ENCODE results near the gene ZBTB2. TPM values are rescaled to one million over a fixed set of nuclear protein-coding genes. Genes with fewer than 3 reads are reported as not detected.

The ZBTB2 gene
- total and polyA plus RNA-seq, 10 donors = 11.0 to 19.1 (median 14.1) TPM

DNA sequence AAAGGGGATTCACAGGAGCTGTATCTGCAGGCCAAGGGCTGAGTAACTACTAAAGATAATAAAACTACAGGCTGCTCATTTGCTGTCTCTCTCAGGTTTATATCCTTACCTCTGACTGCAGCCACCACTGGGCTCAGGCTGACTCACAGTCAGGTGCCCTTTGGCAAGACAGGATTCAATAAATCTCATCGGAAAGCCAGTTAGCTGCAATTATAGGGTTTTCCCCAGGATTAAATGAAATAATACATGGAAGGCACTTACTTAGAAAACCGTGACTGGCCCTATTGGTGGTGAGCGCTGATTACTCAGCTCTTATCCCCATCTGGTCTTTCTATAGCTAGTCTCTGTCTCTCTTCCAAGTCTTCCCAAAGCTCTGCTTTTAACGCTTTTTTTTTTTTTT lies 34.2 kb upstream of the ZBTB2 start:
- TF ChIP-seq, protein P1, sequence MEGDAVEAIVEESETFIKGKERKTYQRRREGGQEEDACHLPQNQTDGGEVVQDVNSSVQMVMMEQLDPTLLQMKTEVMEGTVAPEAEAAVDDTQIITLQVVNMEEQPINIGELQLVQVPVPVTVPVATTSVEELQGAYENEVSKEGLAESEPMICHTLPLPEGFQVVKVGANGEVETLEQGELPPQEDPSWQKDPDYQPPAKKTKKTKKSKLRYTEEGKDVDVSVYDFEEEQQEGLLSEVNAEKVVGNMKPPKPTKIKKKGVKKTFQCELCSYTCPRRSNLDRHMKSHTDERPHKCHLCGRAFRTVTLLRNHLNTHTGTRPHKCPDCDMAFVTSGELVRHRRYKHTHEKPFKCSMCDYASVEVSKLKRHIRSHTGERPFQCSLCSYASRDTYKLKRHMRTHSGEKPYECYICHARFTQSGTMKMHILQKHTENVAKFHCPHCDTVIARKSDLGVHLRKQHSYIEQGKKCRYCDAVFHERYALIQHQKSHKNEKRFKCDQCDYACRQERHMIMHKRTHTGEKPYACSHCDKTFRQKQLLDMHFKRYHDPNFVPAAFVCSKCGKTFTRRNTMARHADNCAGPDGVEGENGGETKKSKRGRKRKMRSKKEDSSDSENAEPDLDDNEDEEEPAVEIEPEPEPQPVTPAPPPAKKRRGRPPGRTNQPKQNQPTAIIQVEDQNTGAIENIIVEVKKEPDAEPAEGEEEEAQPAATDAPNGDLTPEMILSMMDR (IDR thresholded peaks at IDR 0.05 in 8 of 11, conservative IDR thresholded peaks at IDR 0.05 in 3 of 11) = no peak
- TF ChIP-seq POLR2AphosphoS5 (IDR thresholded peaks at IDR 0.05) = no peak
- TF ChIP-seq POLR2A (IDR thresholded peaks at IDR 0.05) = no peak
- H3K27ac ChIP-seq = no peak overlapping the region
- intact Hi-C loops (cut with DNase I; ENCODE audit: low total_unique reads) = no loop called here
- no peaks in the 10 kb centered on the region for H3K27me3 ChIP-seq (replicated peaks in 1 of 7)
- 95 to 97% (median 96%) methylated on average over 4 of the region's 4 CpGs for WGBS, 5 donors
- no peaks in the 10 kb centered on the region for H3K9me3 ChIP-seq
- H3K4me1 ChIP-seq = no peaks in the 10 kb centered on the region
- DNase-seq = no peak
- H3K4me3 ChIP-seq = no peak overlapping the region
- peaks cover 0 to 100% (median 55%) of the 10 kb centered on the region in 6 donors for H3K36me3 ChIP-seq

DNA sequence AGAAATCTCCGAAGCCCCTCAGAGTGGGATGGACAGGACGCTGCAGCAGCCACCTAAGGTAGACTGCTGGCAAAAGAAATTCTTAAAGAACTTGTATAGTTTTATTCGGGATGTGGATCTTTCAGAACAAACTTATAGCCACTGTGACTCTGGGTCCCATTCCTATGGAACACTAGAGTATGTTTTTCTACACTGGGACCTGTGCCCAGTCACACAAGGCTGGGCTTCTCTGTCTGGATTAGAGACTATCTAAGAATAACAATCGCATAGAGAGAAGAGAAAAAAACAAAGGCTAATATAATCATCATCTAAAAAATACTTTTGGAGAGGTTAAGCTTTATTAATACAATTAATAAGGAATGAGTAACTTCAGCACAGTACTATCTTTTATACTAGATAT lies 31.6 kb upstream of the ZBTB2 start:
- 95 to 98% (median 96%) methylated on average over 4 of the region's 4 CpGs for WGBS, 5 donors
- Histone ChIP-seq H3K9me3 (no peaks in the 10 kb centered on the region), H3K27me3 (replicated peaks in 1 of 7) (no peaks in the 10 kb centered on the region), H3K4me3 (no peak overlapping the region), H3K4me1 (no peaks in the 10 kb centered on the region), H3K27ac (no peak overlapping the region), H3K36me3 (peaks cover 0 to 100% (median 47%) of the 10 kb centered on the region in 6 donors)
- no peak for DNase-seq
- TF ChIP-seq POLR2AphosphoS5 (IDR thresholded peaks at IDR 0.05) = no peak
- TF ChIP-seq, protein P1 (IDR thresholded peaks at IDR 0.05 in 8 of 11, conservative IDR thresholded peaks at IDR 0.05 in 3 of 11) = no peak
- TF ChIP-seq POLR2A (IDR thresholded peaks at IDR 0.05) = no peak
- intact Hi-C loops (cut with DNase I; ENCODE audit: low total_unique reads) = no loop called here

DNA sequence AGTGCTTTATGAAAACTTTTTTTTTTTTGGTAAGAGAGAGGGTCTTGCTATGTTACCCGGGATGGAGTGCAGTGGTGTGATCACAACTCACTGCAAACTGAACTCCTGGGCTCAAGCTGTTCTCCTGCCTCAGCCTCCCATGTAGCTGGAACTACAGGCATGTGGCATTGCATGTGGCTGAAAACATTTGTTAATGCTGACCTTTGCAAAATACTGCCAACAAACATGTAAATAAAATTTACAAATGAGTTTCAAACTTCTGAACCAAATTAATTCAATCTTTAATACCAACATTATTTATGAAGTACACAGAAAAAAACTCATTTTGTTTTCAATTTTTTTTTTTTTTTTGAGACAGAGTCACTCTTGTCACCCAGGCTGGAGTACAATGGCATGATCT lies 26.1 kb upstream of the ZBTB2 start:
- no peak overlapping the region for H3K27ac ChIP-seq
- no peaks in the 10 kb centered on the region for H3K9me3 ChIP-seq
- peaks cover 0 to 14% (median 0%) of the 10 kb centered on the region in 6 donors for H3K4me1 ChIP-seq
- 95 to 100% (median 96%) methylated on average over 1 of the region's 1 CpG for WGBS, 5 donors
- no peaks in the 10 kb centered on the region for H3K27me3 ChIP-seq (replicated peaks in 1 of 7)
- H3K4me3 ChIP-seq = no peak overlapping the region
- peaks cover 0 to 100% (median 47%) of the 10 kb centered on the region in 6 donors for H3K36me3 ChIP-seq
- intact Hi-C loops (cut with DNase I; ENCODE audit: low total_unique reads) = no loop called here
- DNase-seq = no peak
- TF ChIP-seq POLR2AphosphoS5 (IDR thresholded peaks at IDR 0.05) (no peak), POLR2A (IDR thresholded peaks at IDR 0.05) (no peak)
- TF ChIP-seq, protein P1 (IDR thresholded peaks at IDR 0.05 in 8 of 11, conservative IDR thresholded peaks at IDR 0.05 in 3 of 11) = no peak

DNA sequence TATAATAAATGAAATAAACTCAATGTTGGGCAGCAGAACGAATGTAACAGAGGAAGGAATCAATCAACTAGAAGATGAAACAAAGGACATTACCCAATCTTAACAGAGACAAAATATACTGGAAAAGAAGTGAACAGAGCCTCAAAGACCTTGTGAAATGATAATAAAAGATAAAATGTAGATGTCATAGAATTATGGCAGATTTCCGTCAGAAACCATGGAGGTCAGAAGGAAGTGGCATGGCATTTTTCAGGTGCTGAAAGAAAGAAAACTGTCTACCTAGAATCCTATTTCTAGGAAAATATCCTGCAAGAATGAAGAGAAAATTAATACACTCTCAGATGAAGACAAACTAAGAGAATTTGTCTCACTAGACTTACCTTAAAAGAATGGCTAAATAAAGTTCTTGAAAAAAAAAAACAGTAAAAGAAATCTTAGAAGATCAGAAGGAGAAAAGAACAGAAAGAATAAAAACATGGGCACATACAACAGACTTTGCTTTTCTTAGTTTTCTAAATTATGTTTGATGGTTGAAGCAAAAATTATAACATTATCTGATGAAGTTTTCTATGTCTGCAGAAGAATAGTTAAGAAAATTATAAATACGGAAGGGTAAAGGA lies 23.4 kb upstream of the ZBTB2 start:
- H3K4me1 ChIP-seq = peaks cover 0 to 14% (median 0%) of the 10 kb centered on the region in 6 donors
- peaks cover 0 to 93% (median 37%) of the 10 kb centered on the region in 6 donors for H3K36me3 ChIP-seq
- WGBS, 5 donors = 95 to 96% (median 95%) methylated on average over 3 of the region's 3 CpGs
- intact Hi-C loops (cut with DNase I; ENCODE audit: low total_unique reads) = no loop called here
- no peaks in the 10 kb centered on the region for H3K9me3 ChIP-seq
- H3K27ac ChIP-seq = no peak overlapping the region
- DNase-seq = no peak
- no peak overlapping the region for H3K4me3 ChIP-seq
- H3K27me3 ChIP-seq (replicated peaks in 1 of 7) = no peaks in the 10 kb centered on the region
- TF ChIP-seq, protein P1 (IDR thresholded peaks at IDR 0.05 in 8 of 11, conservative IDR thresholded peaks at IDR 0.05 in 3 of 11) = no peak
- no peak for TF ChIP-seq POLR2AphosphoS5 (IDR thresholded peaks at IDR 0.05)
- TF ChIP-seq POLR2A (IDR thresholded peaks at IDR 0.05) = no peak

Data from spleen (tissue), 11 donors.